Measurements from ENCODE around the gene KCNJ6. TPM values are rescaled to one million over a fixed set of nuclear protein-coding genes. Genes with fewer than 3 reads are reported as not detected.
A peak's percentile ranks its signal among the peaks of the same experiment; 100 is the strongest.

KCNJ6 gene
- total and polyA plus RNA-seq, 8 donors: under 0.01 to 1.3 (median 0.29) TPM; not detected in 3

- H3K27me3 ChIP-seq: no peaks in the 10 kb centered on the region
- intact Hi-C loops (cut with DNase I; ENCODE audit: low total_unique reads): no loop called here
- DNase-seq: peak; percentile 36 to 45
- H3K9me3 ChIP-seq: no peaks in the 10 kb centered on the region
- TF ChIP-seq EP300 (IDR thresholded peaks at IDR 0.05) (no peak), CTCF (IDR thresholded peaks at IDR 0.05) (no peak), POLR2A (IDR thresholded peaks at IDR 0.05) (no peak), POLR2AphosphoS5 (IDR thresholded peaks at IDR 0.05) (peak in 1 of 3 donors; percentile 28)
- H3K4me1 ChIP-seq: peaks cover 4 to 25% (median 15%) of the 10 kb centered on the region in 4 donors
- 28 to 41% (median 33%) methylated on average over 12 of the region's 12 CpGs for WGBS, 5 donors
- H3K4me3 ChIP-seq: no peak overlapping the region
- H3K36me3 ChIP-seq: no peaks in the 10 kb centered on the region
- peak overlapping the region in 3 of 5 donors; percentile 37 to 61 (median 60) for H3K27ac ChIP-seq
Measured at GRCh38 chr21:37631319-37632117, 284.7 kb downstream of the KCNJ6 start.

GRCh38 chr21:37630872-37631271 lies 285.4 kb downstream of the KCNJ6 start:
- H3K9me3 ChIP-seq: no peaks in the 10 kb centered on the region
- no peaks in the 10 kb centered on the region for H3K27me3 ChIP-seq
- H3K27ac ChIP-seq: peak overlapping the region in 1 of 5 donors; percentile 60
- TF ChIP-seq POLR2AphosphoS5 (IDR thresholded peaks at IDR 0.05) (no peak), EP300 (IDR thresholded peaks at IDR 0.05) (no peak)
- H3K36me3 ChIP-seq: no peaks in the 10 kb centered on the region
- H3K4me1 ChIP-seq: peaks cover 4 to 25% (median 16%) of the 10 kb centered on the region in 4 donors
- WGBS, 5 donors: 75 to 93% (median 86%) methylated on average over 2 of the region's 2 CpGs
- DNase-seq: no peak
- intact Hi-C loops (cut with DNase I; ENCODE audit: low total_unique reads): no loop called here
- no peak overlapping the region for H3K4me3 ChIP-seq

GRCh38 chr21:37628362-37628761 lies 287.9 kb downstream of the KCNJ6 start:
- Histone ChIP-seq H3K27ac (no peak overlapping the region), H3K9me3 (no peaks in the 10 kb centered on the region), H3K4me1 (peaks cover 4 to 25% (median 16%) of the 10 kb centered on the region in 4 donors), H3K27me3 (no peaks in the 10 kb centered on the region), H3K36me3 (no peaks in the 10 kb centered on the region), H3K4me3 (no peak overlapping the region)
- 93 to 98% (median 96%) methylated on average over 3 of the region's 3 CpGs for WGBS, 5 donors
- intact Hi-C loops (cut with DNase I; ENCODE audit: low total_unique reads): no loop called here
- no peak for DNase-seq
- no peak for TF ChIP-seq POLR2AphosphoS5 (IDR thresholded peaks at IDR 0.05)
- no peak for TF ChIP-seq EP300 (IDR thresholded peaks at IDR 0.05)
- no peak for TF ChIP-seq POLR2A (IDR thresholded peaks at IDR 0.05)
- no peak for TF ChIP-seq CTCF (IDR thresholded peaks at IDR 0.05)

- WGBS, 5 donors: 79 to 93% (median 85%) methylated on average over 2 of the region's 2 CpGs
- no peak for DNase-seq
- Histone ChIP-seq H3K4me1 (peaks cover 4 to 31% (median 16%) of the 10 kb centered on the region in 4 donors), H3K27me3 (no peaks in the 10 kb centered on the region), H3K4me3 (no peak overlapping the region), H3K36me3 (no peaks in the 10 kb centered on the region), H3K9me3 (no peaks in the 10 kb centered on the region), H3K27ac (peak overlapping the region in 3 of 5 donors; percentile 6 to 61 (median 55))
- intact Hi-C loops (cut with DNase I; ENCODE audit: low total_unique reads): no loop called here
- no peak for TF ChIP-seq EP300 (IDR thresholded peaks at IDR 0.05)
- TF ChIP-seq POLR2AphosphoS5 (IDR thresholded peaks at IDR 0.05): no peak
- TF ChIP-seq POLR2A (IDR thresholded peaks at IDR 0.05): no peak
- TF ChIP-seq CTCF (IDR thresholded peaks at IDR 0.05): no peak
Measured at GRCh38 chr21:37627561-37627960, 288.7 kb downstream of the KCNJ6 start.

- TF ChIP-seq POLR2A (IDR thresholded peaks at IDR 0.05) (no peak), POLR2AphosphoS5 (IDR thresholded peaks at IDR 0.05) (no peak), CTCF (IDR thresholded peaks at IDR 0.05) (no peak), EP300 (IDR thresholded peaks at IDR 0.05) (no peak)
- Histone ChIP-seq H3K36me3 (no peaks in the 10 kb centered on the region), H3K27me3 (no peaks in the 10 kb centered on the region), H3K9me3 (no peaks in the 10 kb centered on the region), H3K27ac (peak overlapping the region in 4 of 5 donors; percentile 6 to 61 (median 55)), H3K4me3 (no peak overlapping the region), H3K4me1 (peaks cover 4 to 31% (median 16%) of the 10 kb centered on the region in 4 donors)
- peak; percentile 11 to 28 for DNase-seq
- intact Hi-C loops (cut with DNase I; ENCODE audit: low total_unique reads): no loop called here
- 14 to 31% (median 20%) methylated on average over 4 of the region's 4 CpGs for WGBS, 5 donors
Measured at GRCh38 chr21:37627074-37627473, 289.2 kb downstream of the KCNJ6 start.
